Measurements from ENCODE around the gene LRRC66. TPM values are rescaled to one million over a fixed set of nuclear protein-coding genes. Genes with fewer than 3 reads are reported as not detected.

LRRC66 gene
- total and polyA plus RNA-seq, 2 of the 13 experiments (the other 11 are each of a cell fraction or from before 2014, with no cell fraction given), result not detected

GRCh38 chr4:52051213-52051614 is 31.1 kb upstream of the LRRC66 start, which contains the start of gene SPATA18 (continued):
- TF ChIP-seq ZNF318 (CRISPR knock-in tag; IDR thresholded peaks at IDR 0.05) (no peak), CHD4 (IDR thresholded peaks at IDR 0.05; ENCODE audit: borderline replicate concordance, low read length) (no peak), ONECUT2 (CRISPR knock-in tag; IDR thresholded peaks at IDR 0.05) (no peak), ELK4 (CRISPR knock-in tag; IDR thresholded peaks at IDR 0.05; ENCODE audit: borderline replicate concordance) (no peak), RELA (CRISPR knock-in tag; IDR thresholded peaks at IDR 0.05) (no peak), PAX8 (CRISPR knock-in tag; IDR thresholded peaks at IDR 0.05; ENCODE audit: borderline replicate concordance) (0 out of 2 replicates have a peak, but pooled peaks have one; percentile 34), ZNF777 (CRISPR knock-in tag; IDR thresholded peaks at IDR 0.05) (peak; percentile 53), HNF1A (IDR thresholded peaks at IDR 0.05; ENCODE audit: low read depth) (no peak), HNF1A (CRISPR knock-in tag; IDR thresholded peaks at IDR 0.05; ENCODE audit: borderline replicate concordance) (0 out of 2 replicates have a peak, but pooled peaks have one; percentile 38), DDIT3 (CRISPR knock-in tag; IDR thresholded peaks at IDR 0.05) (no peak), DNMT1 (CRISPR knock-in tag; IDR thresholded peaks at IDR 0.05) (no peak), ARID3A (IDR thresholded peaks at IDR 0.05; ENCODE audit: low read depth, low read length) (no peak), TOPORS (CRISPR knock-in tag; IDR thresholded peaks at IDR 0.05) (no peak), CEBPG (CRISPR knock-in tag; IDR thresholded peaks at IDR 0.05) (no peak), SIN3A (IDR thresholded peaks at IDR 0.05; ENCODE audit: borderline replicate concordance, low read depth, low read length) (no peak)

All from HepG2 (cell line).